GM19438 (cell line): ENCODE measurements around the gene ARF3.
A peak's percentile ranks its signal among the peaks of the same experiment; 100 is the strongest.

Experiments
- ATAC-seq: cut with Tn5 transposase; IDR thresholded peaks from one replicate; pipeline ENCODE4 v1.9.1; 2021; ENCODE audit warnings: low read depth; ENCODE audit not compliant: unreplicated experiment

The ARF3 gene

GRCh38 chr12:48968467-48968866, 11.2 kb upstream of the ARF3 start:
- ATAC-seq = no peak

GRCh38 chr12:48967991-48968390, 10.7 kb upstream of the ARF3 start:
- no peak for ATAC-seq

- no peak for ATAC-seq
Measured at GRCh38 chr12:48966177-48966895, 9.0 kb upstream of the ARF3 start.

GRCh38 chr12:48965298-48965838, 8.1 kb upstream of the ARF3 start:
- ATAC-seq = no peak

- ATAC-seq = no peak
Measured at GRCh38 chr12:48961801-48962200, 4.5 kb upstream of the ARF3 start.

GRCh38 chr12:48961331-48961730, 4.0 kb upstream of the ARF3 start:
- ATAC-seq = no peak

- no peak for ATAC-seq
Measured at GRCh38 chr12:48960834-48961233, 3.5 kb upstream of the ARF3 start.

- no peak for ATAC-seq
Measured at GRCh38 chr12:48958049-48958388, 732 bp upstream of the ARF3 start.

- peak; percentile 26 for ATAC-seq
Measured at GRCh38 chr12:48956279-48957140, 777 bp downstream of the ARF3 start.

- ATAC-seq = no peak
Measured at GRCh38 chr12:48954841-48955501, 2.3 kb downstream of the ARF3 start.

- ATAC-seq = no peak
Measured at GRCh38 chr12:48954061-48954460, 3.2 kb downstream of the ARF3 start.

GRCh38 chr12:48952691-48953090, 4.6 kb downstream of the ARF3 start:
- no peak for ATAC-seq

- no peak for ATAC-seq
Measured at GRCh38 chr12:48947727-48948126, 9.6 kb downstream of the ARF3 start.

- ATAC-seq = no peak
Measured at GRCh38 chr12:48946943-48947342, 10.3 kb downstream of the ARF3 start.

- no peak for ATAC-seq
Measured at GRCh38 chr12:48946205-48946604, 11.1 kb downstream of the ARF3 start.

GRCh38 chr12:48943221-48943620, 14.1 kb downstream of the ARF3 start:
- no peak for ATAC-seq

GRCh38 chr12:48940181-48940580, 17.1 kb downstream of the ARF3 start:
- ATAC-seq = no peak

- no peak for ATAC-seq
Measured at GRCh38 chr12:48938805-48939204, 18.5 kb downstream of the ARF3 start.

GRCh38 chr12:48937170-48937569, 20.1 kb downstream of the ARF3 start:
- no peak for ATAC-seq

GRCh38 chr12:48936379-48936979, 20.8 kb downstream of the ARF3 start:
- ATAC-seq = no peak

GRCh38 chr12:48934312-48934706, 23.0 kb downstream of the ARF3 start:
- ATAC-seq = no peak
